Hematopoietic multipotent progenitor cell treated with erythropoietin and hydrocortisone succinate and interleukin-3 and kit ligand, for 6 days (in vitro differentiated cells): Measurements from ENCODE around the gene DUSP10.

Experiments
- DNase-seq: peaks from one replicate; pipeline ENCODE4 v3.0.0-alpha.2; 2015

DUSP10 gene

GRCh38 chr1:221729771-221730330, 12.0 kb downstream of the DUSP10 start:
- no peak for DNase-seq

- DNase-seq = no peak
Observed at GRCh38 chr1:221728037-221728505, 13.8 kb downstream of the DUSP10 start.

- DNase-seq = no peak
Observed at GRCh38 chr1:221727146-221728036, 14.5 kb downstream of the DUSP10 start.

GRCh38 chr1:221725735-221726672, 15.9 kb downstream of the DUSP10 start:
- peak; percentile 50 for DNase-seq

- DNase-seq = no peak
Observed at GRCh38 chr1:221724931-221725605, 16.8 kb downstream of the DUSP10 start.

GRCh38 chr1:221723848-221724236, 18.0 kb downstream of the DUSP10 start:
- no peak for DNase-seq

GRCh38 chr1:221723018-221723847, 18.7 kb downstream of the DUSP10 start:
- no peak for DNase-seq

GRCh38 chr1:221722254-221723017, 19.5 kb downstream of the DUSP10 start:
- no peak for DNase-seq

GRCh38 chr1:221720545-221720944, 21.3 kb downstream of the DUSP10 start:
- no peak for DNase-seq

GRCh38 chr1:221719987-221720386, 21.9 kb downstream of the DUSP10 start:
- DNase-seq = no peak

- no peak for DNase-seq
Observed at GRCh38 chr1:221719278-221719597, 22.7 kb downstream of the DUSP10 start.

- no peak for DNase-seq
Observed at GRCh38 chr1:221718381-221719277, 23.3 kb downstream of the DUSP10 start.

GRCh38 chr1:221717485-221717853, 24.4 kb downstream of the DUSP10 start:
- DNase-seq = no peak

GRCh38 chr1:221716713-221717484, 25.0 kb downstream of the DUSP10 start:
- peak; percentile 72 for DNase-seq

- no peak for DNase-seq
Observed at GRCh38 chr1:221715321-221716169, 26.3 kb downstream of the DUSP10 start.

GRCh38 chr1:221714227-221715152, 27.4 kb downstream of the DUSP10 start:
- no peak for DNase-seq
